GOT3 (cell line): Measurements from ENCODE around the gene RHBDL3.
"Not testable (repeated sequence)": the region's sequence is repeated elsewhere in the genome, so short reads cannot be mapped to it uniquely, and the experiment has no call there.

Experiments used
- DNase-seq: peaks from one replicate; lab custom pipeline; 2025; ENCODE audit warnings: mixed read lengths; lab: John Stamatoyannopoulos, UW

Gene RHBDL3

GRCh38 chr17:32289471-32290070 lies 23.9 kb downstream of the RHBDL3 start:
- no peak for DNase-seq

GRCh38 chr17:32292094-32292493 lies 26.5 kb downstream of the RHBDL3 start:
- DNase-seq = no peak

GRCh38 chr17:32297424-32297823 lies 31.8 kb downstream of the RHBDL3 start:
- no peak for DNase-seq

- DNase-seq = no peak
Measured at GRCh38 chr17:32297860-32298259, 32.2 kb downstream of the RHBDL3 start.

GRCh38 chr17:32298298-32298697 lies 32.7 kb downstream of the RHBDL3 start:
- DNase-seq = no peak

GRCh38 chr17:32298721-32299579 lies 33.3 kb downstream of the RHBDL3 start:
- DNase-seq = no peak

- DNase-seq = no peak
Measured at GRCh38 chr17:32299580-32300164, 34.0 kb downstream of the RHBDL3 start.

GRCh38 chr17:32302037-32302436 lies 36.4 kb downstream of the RHBDL3 start:
- DNase-seq = no peak

- no peak for DNase-seq
Measured at GRCh38 chr17:32302860-32303649, 37.4 kb downstream of the RHBDL3 start.

- DNase-seq = no peak
Measured at GRCh38 chr17:32303781-32304288, 38.2 kb downstream of the RHBDL3 start.

GRCh38 chr17:32305049-32305448 lies 39.4 kb downstream of the RHBDL3 start:
- no peak for DNase-seq

- no peak for DNase-seq
Measured at GRCh38 chr17:32307658-32308057, 42.0 kb downstream of the RHBDL3 start.

GRCh38 chr17:32311028-32311536 lies 45.5 kb downstream of the RHBDL3 start:
- DNase-seq = no peak

GRCh38 chr17:32314636-32315035 lies 49.0 kb downstream of the RHBDL3 start:
- no peak for DNase-seq

GRCh38 chr17:32315171-32315570 lies 49.5 kb downstream of the RHBDL3 start:
- DNase-seq = no peak

- DNase-seq = not testable (repeated sequence)
Measured at GRCh38 chr17:32316653-32317052, 51.0 kb downstream of the RHBDL3 start.

GRCh38 chr17:32317353-32317752 lies 51.7 kb downstream of the RHBDL3 start:
- no peak for DNase-seq

- DNase-seq = no peak
Measured at GRCh38 chr17:32318071-32318470, 52.4 kb downstream of the RHBDL3 start.

- DNase-seq = peak; percentile 43
Measured at GRCh38 chr17:32319548-32319905, 53.9 kb downstream of the RHBDL3 start.

GRCh38 chr17:32320080-32320479 lies 54.4 kb downstream of the RHBDL3 start:
- not testable (repeated sequence) for DNase-seq

GRCh38 chr17:32320847-32321246 lies 55.2 kb downstream of the RHBDL3 start:
- DNase-seq = no peak

- DNase-seq = no peak
Measured at GRCh38 chr17:32323046-32323445, 57.4 kb downstream of the RHBDL3 start.
